ENCODE results near the gene CSNK1D. TPM values are rescaled to one million over a fixed set of nuclear protein-coding genes. Genes with fewer than 3 reads are reported as not detected.
A peak's percentile ranks its signal among the peaks of the same experiment; 100 is the strongest.

CSNK1D gene
- total RNA-seq, 1 donor from 2014 or later = 54.1 TPM

- TF ChIP-seq, protein P1, sequence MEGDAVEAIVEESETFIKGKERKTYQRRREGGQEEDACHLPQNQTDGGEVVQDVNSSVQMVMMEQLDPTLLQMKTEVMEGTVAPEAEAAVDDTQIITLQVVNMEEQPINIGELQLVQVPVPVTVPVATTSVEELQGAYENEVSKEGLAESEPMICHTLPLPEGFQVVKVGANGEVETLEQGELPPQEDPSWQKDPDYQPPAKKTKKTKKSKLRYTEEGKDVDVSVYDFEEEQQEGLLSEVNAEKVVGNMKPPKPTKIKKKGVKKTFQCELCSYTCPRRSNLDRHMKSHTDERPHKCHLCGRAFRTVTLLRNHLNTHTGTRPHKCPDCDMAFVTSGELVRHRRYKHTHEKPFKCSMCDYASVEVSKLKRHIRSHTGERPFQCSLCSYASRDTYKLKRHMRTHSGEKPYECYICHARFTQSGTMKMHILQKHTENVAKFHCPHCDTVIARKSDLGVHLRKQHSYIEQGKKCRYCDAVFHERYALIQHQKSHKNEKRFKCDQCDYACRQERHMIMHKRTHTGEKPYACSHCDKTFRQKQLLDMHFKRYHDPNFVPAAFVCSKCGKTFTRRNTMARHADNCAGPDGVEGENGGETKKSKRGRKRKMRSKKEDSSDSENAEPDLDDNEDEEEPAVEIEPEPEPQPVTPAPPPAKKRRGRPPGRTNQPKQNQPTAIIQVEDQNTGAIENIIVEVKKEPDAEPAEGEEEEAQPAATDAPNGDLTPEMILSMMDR (conservative IDR thresholded peaks at IDR 0.05; ENCODE audit: low read depth, low read length) = no peak
- H3K4me3 ChIP-seq (ENCODE audit: low read depth, low read length) = no peak overlapping the region
Measured at GRCh38 chr17:82270651-82271050, 2.8 kb downstream of the CSNK1D start.

GRCh38 chr17:82269882-82270500 lies 3.5 kb downstream of the CSNK1D start:
- DNase-seq (ENCODE audit: low read depth) = no peak
- no peak overlapping the region for H3K4me3 ChIP-seq (ENCODE audit: low read depth, low read length)
- TF ChIP-seq, protein P1 (conservative IDR thresholded peaks at IDR 0.05; ENCODE audit: low read depth, low read length) = no peak

More at GRCh38 chr17:82270651-82271050, 2.8 kb downstream of the CSNK1D start:
- DNase-seq (ENCODE audit: low read depth) = no peak

GRCh38 chr17:82269138-82269881 lies 4.2 kb downstream of the CSNK1D start:
- no peak for DNase-seq (ENCODE audit: low read depth)
- no peak overlapping the region for H3K4me3 ChIP-seq (ENCODE audit: low read depth, low read length)
- TF ChIP-seq, protein P1 (conservative IDR thresholded peaks at IDR 0.05; ENCODE audit: low read depth, low read length) = no peak

GRCh38 chr17:82267575-82268379 lies 5.7 kb downstream of the CSNK1D start:
- DNase-seq (ENCODE audit: low read depth) = peak; percentile 85
- TF ChIP-seq, protein P1 (conservative IDR thresholded peaks at IDR 0.05; ENCODE audit: low read depth, low read length) = no peak
- peak overlapping the region; percentile 32 for H3K4me3 ChIP-seq (ENCODE audit: low read depth, low read length)

GRCh38 chr17:82266142-82266541 lies 7.4 kb downstream of the CSNK1D start:
- TF ChIP-seq, protein P1 (conservative IDR thresholded peaks at IDR 0.05; ENCODE audit: low read depth, low read length) = no peak
- DNase-seq (ENCODE audit: low read depth) = no peak
- no peak overlapping the region for H3K4me3 ChIP-seq (ENCODE audit: low read depth, low read length)

DNA sequence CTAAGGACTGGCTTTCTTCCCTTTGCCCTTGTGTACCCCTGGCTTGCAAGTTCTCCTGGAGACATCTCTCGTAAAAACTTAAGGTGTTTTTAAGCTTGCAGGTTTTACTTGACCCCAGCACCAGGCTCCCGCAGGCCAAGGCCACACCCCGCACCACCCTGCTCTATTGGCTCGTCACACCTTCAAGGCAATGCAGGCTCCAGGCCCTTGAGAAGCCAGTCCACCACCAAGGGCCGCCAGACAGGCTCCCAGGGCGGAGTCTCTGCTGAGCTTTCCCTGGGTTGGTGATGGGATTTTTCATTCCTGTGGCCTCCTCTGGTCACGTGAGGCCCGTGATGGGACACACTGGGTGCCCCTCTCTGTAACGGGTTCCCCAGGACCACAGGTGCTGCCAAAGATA lies 9.9 kb downstream of the CSNK1D start:
- no peak for DNase-seq (ENCODE audit: low read depth)
- TF ChIP-seq, protein P1 (conservative IDR thresholded peaks at IDR 0.05; ENCODE audit: low read depth, low read length) = no peak
- no peak overlapping the region for H3K4me3 ChIP-seq (ENCODE audit: low read depth, low read length)
